IMR-90 (cell line): Measurements from ENCODE around the gene ANO10. TPM values are rescaled to one million over a fixed set of nuclear protein-coding genes. Genes with fewer than 3 reads are reported as not detected.

Source experiments
- ATAC-seq: fragments of 200-7000 bp; cut with Tn5 transposase; 2 replicates; pipeline ENCODE4 v1.9.1; 2020; ENCODE audit warnings: low read depth, mild to moderate bottlenecking, moderate library complexity
- BruUV-seq: library from RNA; stranded (reverse); fragments of 400-500 nt; replicated peaks from 2 replicates; lab custom pipeline; 2021; lab: Mats Ljungman, UMichigan
- CTCF ChIA-PET: fragments of 300-600 bp; formaldehyde crosslinking; extraction: SDS; loops from one replicate; lab custom pipeline; 2021; ENCODE audit warnings: antibody characterized with exemption; lab: Yijun Ruan, JAX
- POLR2A ChIA-PET: fragments of 300-600 bp; sonication (Branson Sonifier 250); formaldehyde crosslinking; loops from one replicate; lab custom pipeline; 2022; ENCODE audit warnings: antibody characterized with exemption; ENCODE audit not compliant: unreplicated experiment; lab: Charles Lee
- DNase-seq: peaks from one replicate; pipeline ENCODE4 v3.0.0; 2013
- H2AFZ ChIP-seq: replicated peaks from 2 replicates; pipeline ENCODE3; 2013; ENCODE audit warnings: low read length, mild to moderate bottlenecking; ENCODE audit not compliant: poor library complexity
- H2AK5ac ChIP-seq: 2 replicates; pipeline ENCODE4 v1.6.1; 2013; ENCODE audit warnings: low read depth, low read length, inconsistent platforms
- H2AK9ac ChIP-seq: replicated peaks from 2 replicates; pipeline ENCODE3; 2013; ENCODE audit warnings: mild to moderate bottlenecking, low read depth, low read length, moderate library complexity; ENCODE audit not compliant: poor library complexity
- H2BK120ac ChIP-seq: 2 replicates; pipeline ENCODE4 v1.6.1; 2013; ENCODE audit warnings: low read depth, low read length, inconsistent platforms
- H2BK15ac ChIP-seq: 3 replicates; pipeline ENCODE4 v1.6.1; 2013; ENCODE audit warnings: low read depth, low read length, inconsistent platforms
- H2BK20ac ChIP-seq: 2 replicates; pipeline ENCODE4 v1.6.1; 2013; ENCODE audit warnings: low read depth, mild to moderate bottlenecking, inconsistent platforms, low read length, moderate library complexity
- H2BK5ac ChIP-seq: 2 replicates; pipeline ENCODE4 v1.6.1; 2013; ENCODE audit warnings: mild to moderate bottlenecking, low read depth, low read length, inconsistent platforms; ENCODE audit not compliant: poor library complexity, severe bottlenecking
- H3K14ac ChIP-seq: replicated peaks from 2 replicates; pipeline ENCODE4 v1.6.1; 2013; ENCODE audit warnings: low read depth, low read length, inconsistent platforms
- H3K18ac ChIP-seq: 2 replicates; pipeline ENCODE4 v1.6.1; 2013; ENCODE audit warnings: low read depth, low read length, control low read depth
- H3K23ac ChIP-seq: 2 replicates; pipeline ENCODE4 v1.6.1; 2013; ENCODE audit warnings: low read depth, low read length, inconsistent platforms
- H3K27ac ChIP-seq: 2 replicates; pipeline ENCODE4 v1.5.1; 2013; ENCODE audit warnings: mild to moderate bottlenecking, control low read depth, low read length; ENCODE audit not compliant: insufficient read depth
- H3K27me3 ChIP-seq: 2 replicates; pipeline ENCODE4 v1.6.1; 2013; ENCODE audit warnings: low read length; ENCODE audit not compliant: control insufficient read depth, insufficient read depth
- H3K36me3 ChIP-seq: 2 replicates; pipeline ENCODE4 v1.6.1; 2013; ENCODE audit warnings: low read length, mixed read lengths; ENCODE audit not compliant: control insufficient read depth, insufficient read depth
- H3K4ac ChIP-seq: 2 replicates; pipeline ENCODE4 v1.6.1; 2013; ENCODE audit warnings: low read depth, low read length, inconsistent platforms
- H3K4me1 ChIP-seq: 2 replicates; pipeline ENCODE4 v1.6.1; 2013; ENCODE audit warnings: low read length, mixed read lengths; ENCODE audit not compliant: control insufficient read depth, insufficient read depth
- H3K4me2 ChIP-seq: 2 replicates; pipeline ENCODE4 v1.6.1; 2013; ENCODE audit warnings: low read depth, mild to moderate bottlenecking, control low read depth, low read length, moderate library complexity
- H3K4me3 ChIP-seq: 2 replicates; pipeline ENCODE4 v1.5.1; 2013; ENCODE audit warnings: low read depth, mild to moderate bottlenecking, control low read depth, low read length, moderate library complexity; ENCODE audit not compliant: insufficient read depth
- H3K56ac ChIP-seq: 2 replicates; pipeline ENCODE4 v1.6.1; 2013; ENCODE audit warnings: low read length, inconsistent platforms; ENCODE audit not compliant: insufficient read depth; ENCODE audit errors: extremely low read depth
- H3K79me1 ChIP-seq, 2 experiments: 2 replicates each; pipeline ENCODE4 v1.6.1; 2013; ENCODE audit warnings: low read length in 2 of 2, inconsistent platforms in 1 of 2, low read depth in 1 of 2
- H3K9ac ChIP-seq: 2 replicates; pipeline ENCODE4 v1.6.1; 2013; ENCODE audit warnings: low read depth, low read length, control low read depth
- H3K9me1 ChIP-seq: 2 replicates; pipeline ENCODE4 v1.6.1; 2013; ENCODE audit warnings: low read length, inconsistent platforms; ENCODE audit not compliant: insufficient read depth
- H3K9me3 ChIP-seq: 2 replicates; pipeline ENCODE4 v1.6.1; 2013; ENCODE audit warnings: low read length; ENCODE audit not compliant: control insufficient read depth, insufficient read depth
- H4K20me1 ChIP-seq: 2 replicates; pipeline ENCODE4 v1.6.1; 2013; ENCODE audit warnings: low read length, inconsistent platforms; ENCODE audit not compliant: insufficient read depth
- H4K5ac ChIP-seq: 2 replicates; pipeline ENCODE4 v1.6.1; 2013; ENCODE audit warnings: mild to moderate bottlenecking, low read depth, low read length, control low read depth
- H4K8ac ChIP-seq, 2 experiments: 2 replicates each; pipeline ENCODE4 v1.6.1; 2013; ENCODE audit warnings: low read depth in 2 of 2, low read length in 2 of 2, control low read depth in 1 of 2, inconsistent platforms in 1 of 2
- H4K91ac ChIP-seq: 2 replicates; pipeline ENCODE4 v1.6.1; 2013; ENCODE audit warnings: low read depth, low read length, inconsistent platforms; ENCODE audit not compliant: insufficient read depth
- BHLHE40 ChIP-seq: fragments of 150-350 bp; IDR thresholded peaks from 2 replicates; pipeline ENCODE4 v1.6.1; 2016; ENCODE audit warnings: mild to moderate bottlenecking, low read depth, low read length
- CEBPB ChIP-seq: IDR thresholded peaks from 2 replicates; pipeline ENCODE4 v1.6.1; 2012; ENCODE audit warnings: low read depth, low read length, improper control_type of control experiment
- CHD1 ChIP-seq: IDR thresholded peaks from 2 replicates; pipeline ENCODE4 v1.6.1; 2012; ENCODE audit warnings: low read depth, low read length, improper control_type of control experiment
- CTCF ChIP-seq: conservative IDR thresholded peaks from 2 replicates; pipeline ENCODE4 v1.5.1; 2012; ENCODE audit warnings: mild to moderate bottlenecking, low read depth, low read length, improper control_type of control experiment
- ELK1 ChIP-seq: fragments of 150-350 bp; IDR thresholded peaks from 2 replicates; pipeline ENCODE4 v1.6.1; 2016; ENCODE audit warnings: low read depth, mild to moderate bottlenecking, low read length, moderate library complexity, borderline replicate concordance
- FOS ChIP-seq: fragments of 150-350 bp; IDR thresholded peaks from 2 replicates; pipeline ENCODE4 v1.6.1; 2016; ENCODE audit warnings: low read depth, low read length
- MAZ ChIP-seq: IDR thresholded peaks from 2 replicates; pipeline ENCODE4 v1.6.1; 2012; ENCODE audit warnings: low read depth, mild to moderate bottlenecking, low read length, improper control_type of control experiment, moderate library complexity, borderline replicate concordance
- MXI1 ChIP-seq: IDR thresholded peaks from 2 replicates; pipeline ENCODE4 v1.6.1; 2012; ENCODE audit warnings: low read depth, mild to moderate bottlenecking, low read length, moderate library complexity, borderline replicate concordance
- NFE2L2 ChIP-seq: fragments of 150-350 bp; IDR thresholded peaks from 2 replicates; pipeline ENCODE4 v1.6.1; 2016; ENCODE audit warnings: low read depth, mild to moderate bottlenecking, low read length
- RCOR1 ChIP-seq: IDR thresholded peaks from 2 replicates; pipeline ENCODE4 v1.6.1; 2012; ENCODE audit warnings: mild to moderate bottlenecking, low read length, improper control_type of control experiment; ENCODE audit not compliant: insufficient replicate concordance
- RFX5 ChIP-seq: IDR thresholded peaks from 2 replicates; pipeline ENCODE4 v1.8.0; 2012; ENCODE audit warnings: low read depth, mild to moderate bottlenecking, low read length, moderate library complexity
- SMC3 ChIP-seq: fragments of 150-350 bp; IDR thresholded peaks from 2 replicates; pipeline ENCODE4 v1.6.1; 2016; ENCODE audit warnings: low read depth, mild to moderate bottlenecking, antibody characterized with exemption, low read length, moderate library complexity
- USF2 ChIP-seq: fragments of 150-350 bp; IDR thresholded peaks from 2 replicates; pipeline ENCODE4 v1.6.1; 2017; ENCODE audit warnings: mild to moderate bottlenecking, antibody characterized with exemption, low read length, low read depth
- WGBS, 2 experiments: methylation state at CpG; one replicate each; pipeline versions ENCODE4 v1.1.5 to v1.1.7; 2013; ENCODE audit warnings: missing lambda C conversion rate in 2 of 2; ENCODE audit not compliant: insufficient read length in 1 of 2; ENCODE audit errors: extremely low coverage in 2 of 2; 5-methylcytosine and 5-hydroxymethylcytosine counted together
- dilution Hi-C: fragments of 300-500 bp; cut with HindIII; formaldehyde crosslinking; loops from one replicate; pipeline ENCODE4 v1.14.3; 2018; ENCODE audit warnings: low sequenced_read_pairs; ENCODE audit not compliant: unreplicated experiment
- in situ Hi-C: fragments of 300-500 bp; cut with MboI; formaldehyde crosslinking; loops from 3 replicates; pipeline ENCODE4 v1.14.3; 2019; ENCODE audit warnings: low sequenced_read_pairs, inconsistent platforms, mixed read lengths
- intact Hi-C: fragments of 100-400 bp; cut with micrococcal nuclease; formaldehyde crosslinking; loops from 2 replicates; pipeline ENCODE4 v1.10.0; 2022
- polyA plus RNA-seq, 3 experiments: library from polyadenylated mRNA; depleted of rRNA; stranded (reverse); fragments of >200 nt; gene quantifications; 2 replicates each; pipeline ENCODE4 v1.2.3, GENCODE V29; 2012; ENCODE audit warnings: low replicate concordance in 1 of 3
- total RNA-seq: library from RNA; depleted of rRNA; stranded (reverse); fragments of >200 nt; gene quantifications from 2 replicates; pipeline ENCODE4 v1.2.3, GENCODE V29; 2012

ANO10 gene
- total and polyA plus RNA-seq, 2 of the 4 experiments (the other 2 are of a cell fraction) = 28.5 to 41.6 TPM

GRCh38 chr3:43637702-43638101 is 15.9 kb upstream of the ANO10 start:
- DNase-seq (no peak), ATAC-seq (no peak)
- no peak overlapping the region for H3K18ac ChIP-seq
- H2BK5ac ChIP-seq = no peak overlapping the region
- H3K27ac ChIP-seq = no peak overlapping the region
- no peaks in the 10 kb centered on the region for H4K20me1 ChIP-seq
- no peak overlapping the region for H2BK120ac ChIP-seq
- dilution Hi-C loops (no loop called here), in situ Hi-C loops (no loop called here), intact Hi-C loops (no loop called here)
- no peak overlapping the region for H3K9ac ChIP-seq
- H3K4me3 ChIP-seq = no peak overlapping the region
- no peak overlapping the region for H2AFZ ChIP-seq
- H2AK5ac ChIP-seq = no peak overlapping the region
- no peaks in the 10 kb centered on the region for H3K9me3 ChIP-seq
- H3K56ac ChIP-seq = no peak overlapping the region
- peaks cover 11% of the 10 kb centered on the region for H3K4me1 ChIP-seq
- H3K27me3 ChIP-seq = no peaks in the 10 kb centered on the region
- H3K4me2 ChIP-seq = no peak overlapping the region
- H3K23ac ChIP-seq = no peak overlapping the region
- TF ChIP-seq MXI1 (no peak), RFX5 (no peak), ELK1 (no peak), NFE2L2 (no peak), BHLHE40 (no peak), RCOR1 (no peak), CEBPB (no peak), CTCF (no peak), SMC3 (no peak), USF2 (no peak), MAZ (no peak), CHD1 (no peak), FOS (no peak)
- no peak overlapping the region for H4K91ac ChIP-seq
- H3K9me1 ChIP-seq = peaks cover 7% of the 10 kb centered on the region
- no peaks in the 10 kb centered on the region for H3K79me1 ChIP-seq
- ChIA-PET CTCF (no interaction called here), POLR2A (no interaction called here)
- H3K36me3 ChIP-seq = no peaks in the 10 kb centered on the region
- no TSS peak for BruUV-seq
- H3K4ac ChIP-seq = no peak overlapping the region
- WGBS, 2 experiments = no CpG with 5 or more reads among the region's 3 CpGs
- H4K8ac ChIP-seq = no peak overlapping the region
- H2BK20ac ChIP-seq = no peak overlapping the region
- no peak overlapping the region for H2BK15ac ChIP-seq
- H2AK9ac ChIP-seq = no peak overlapping the region
- H4K5ac ChIP-seq = no peak overlapping the region
- H3K14ac ChIP-seq = no peak overlapping the region
